H1 (cell line): ENCODE measurements around the gene MT4. TPM values are rescaled to one million over a fixed set of nuclear protein-coding genes. Genes with fewer than 3 reads are reported as not detected.

Experiments
- BRCA1 ChIP-seq: IDR thresholded peaks from 2 replicates; pipeline ENCODE4 v1.6.1; 2012; ENCODE audit warnings: low read depth, low read length, improper control_type of control experiment
- CHD1 ChIP-seq: IDR thresholded peaks from 2 replicates; pipeline ENCODE4 v1.6.1; 2012; ENCODE audit warnings: low read depth, low read length, improper control_type of control experiment
- GTF2F1 ChIP-seq: IDR thresholded peaks from 2 replicates; pipeline ENCODE4 v1.6.1; 2012; ENCODE audit warnings: low read depth, low read length, improper control_type of control experiment, borderline replicate concordance
- POU5F1 ChIP-seq: IDR thresholded peaks from 2 replicates; pipeline ENCODE4 v1.6.1; 2011; ENCODE audit warnings: low read depth, mild to moderate bottlenecking, low read length, moderate library complexity
- SP2 ChIP-seq: IDR thresholded peaks from 2 replicates; pipeline ENCODE4 v1.6.1; 2012; ENCODE audit warnings: mild to moderate bottlenecking, low read length, inconsistent platforms
- USF2 ChIP-seq: IDR thresholded peaks from 2 replicates; pipeline ENCODE4 v1.6.1; 2011; ENCODE audit warnings: low read length, improper control_type of control experiment
- polyA plus RNA-seq, 7 experiments: library from polyadenylated mRNA; depleted of rRNA in 3 of 7; stranded (reverse) in 5 of 7; unstranded in 2 of 7; fragments of >200 nt in 5 of 7; fragments of 200-250 nt in 2 of 7; gene quantifications; 1 replicate in 5 of 7; 2 replicates in 1 of 7; 4 replicates in 1 of 7; pipeline versions ENCODE4 v1.2.1 to v1.2.3, GENCODE V29; 2011 to 2013; ENCODE audit warnings: missing spikeins in 2 of 7, mixed read lengths in 2 of 7
- total RNA-seq: library from RNA; stranded (reverse); fragmentation: NEBNext Ultra II Directional; extraction: Animal tissue kit (Norgen Biotek cat#: 25700); gene quantifications from 2 replicates; pipeline ENCODE4 v1.2.1, GENCODE V29; 2021
- TF ChIP-seq, protein P1 (sequence below), 3 experiments: IDR thresholded peaks; 1 replicate in 2 of 3; 2 replicates in 1 of 3; pipeline versions ENCODE4 v1.5.1 to v1.6.1; 2011; ENCODE audit warnings: low read length in 3 of 3, mild to moderate bottlenecking in 3 of 3, inconsistent platforms in 2 of 3, low read depth in 1 of 3, moderate library complexity in 1 of 3; ENCODE audit not compliant: insufficient read depth in 1 of 3; ENCODE audit errors: control extremely low read depth in 1 of 3

The MT4 gene
- total and polyA plus RNA-seq, 2 of the 8 experiments (the other 6 are each of a cell fraction or from before 2014, with no cell fraction given), result not detected

- TF ChIP-seq USF2 (no peak), POU5F1 (no peak), SP2 (no peak), CHD1 (no peak), BRCA1 (no peak), GTF2F1 (no peak)
- TF ChIP-seq, protein P1, sequence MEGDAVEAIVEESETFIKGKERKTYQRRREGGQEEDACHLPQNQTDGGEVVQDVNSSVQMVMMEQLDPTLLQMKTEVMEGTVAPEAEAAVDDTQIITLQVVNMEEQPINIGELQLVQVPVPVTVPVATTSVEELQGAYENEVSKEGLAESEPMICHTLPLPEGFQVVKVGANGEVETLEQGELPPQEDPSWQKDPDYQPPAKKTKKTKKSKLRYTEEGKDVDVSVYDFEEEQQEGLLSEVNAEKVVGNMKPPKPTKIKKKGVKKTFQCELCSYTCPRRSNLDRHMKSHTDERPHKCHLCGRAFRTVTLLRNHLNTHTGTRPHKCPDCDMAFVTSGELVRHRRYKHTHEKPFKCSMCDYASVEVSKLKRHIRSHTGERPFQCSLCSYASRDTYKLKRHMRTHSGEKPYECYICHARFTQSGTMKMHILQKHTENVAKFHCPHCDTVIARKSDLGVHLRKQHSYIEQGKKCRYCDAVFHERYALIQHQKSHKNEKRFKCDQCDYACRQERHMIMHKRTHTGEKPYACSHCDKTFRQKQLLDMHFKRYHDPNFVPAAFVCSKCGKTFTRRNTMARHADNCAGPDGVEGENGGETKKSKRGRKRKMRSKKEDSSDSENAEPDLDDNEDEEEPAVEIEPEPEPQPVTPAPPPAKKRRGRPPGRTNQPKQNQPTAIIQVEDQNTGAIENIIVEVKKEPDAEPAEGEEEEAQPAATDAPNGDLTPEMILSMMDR (IDR thresholded peaks at IDR 0.05; ENCODE audit: control extremely low read depth in 1 of 3, insufficient read depth in 1 of 3, low read depth in 1 of 3, low read length in 3 of 3), result no peak
Measured at GRCh38 chr16:56606476-56607108, 41.7 kb downstream of the MT4 start (continued).
